Measurements from ENCODE around the gene PRMT7.

PRMT7 gene

GRCh38 chr16:68310774-68311511 lies at the start of gene PRMT7, which contains the start of gene SLC7A6OS:
PRMT7 (plus strand) TSS chr16:68311019; CDS start chr16:68315980, 4,961 bp downstream.
SLC7A6OS (minus strand) TSS chr16:68310946; CDS start chr16:68310926, 20 bp downstream.
- in situ Hi-C loops (cut with MboI; ENCODE audit: low sequenced_read_pairs), result no loop called here

DNA sequence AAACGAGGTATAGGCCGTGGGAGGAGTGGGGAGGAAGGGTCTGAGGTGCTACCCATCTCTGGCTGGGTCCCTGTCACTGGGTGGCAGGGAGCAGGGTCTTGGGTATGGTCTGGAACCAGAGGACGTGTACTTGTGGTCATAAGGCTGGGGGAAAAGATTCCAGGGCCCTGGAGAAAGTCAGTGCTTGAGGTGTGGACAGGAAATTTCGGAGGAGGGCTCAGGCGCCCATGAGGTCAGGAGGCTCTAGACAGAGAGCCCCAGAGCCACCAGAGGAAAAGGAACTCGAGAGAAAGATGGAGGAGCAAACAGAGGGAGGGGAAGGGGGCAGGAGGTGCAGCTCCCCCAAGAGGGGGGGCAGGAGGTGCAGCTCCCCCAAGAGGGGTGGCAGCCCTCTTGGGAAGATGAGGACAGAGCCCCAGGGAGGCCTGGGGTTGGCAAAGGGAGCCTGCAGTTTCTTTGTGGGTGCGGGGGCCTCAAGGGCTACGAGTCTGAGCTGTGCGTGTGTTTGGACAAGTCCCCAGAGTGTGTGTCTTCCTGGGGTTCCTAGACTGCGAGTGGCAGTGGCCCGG lies 47.2 kb upstream of the PRMT7 start:
- in situ Hi-C loops (cut with MboI; ENCODE audit: low sequenced_read_pairs), result no loop called here

DNA sequence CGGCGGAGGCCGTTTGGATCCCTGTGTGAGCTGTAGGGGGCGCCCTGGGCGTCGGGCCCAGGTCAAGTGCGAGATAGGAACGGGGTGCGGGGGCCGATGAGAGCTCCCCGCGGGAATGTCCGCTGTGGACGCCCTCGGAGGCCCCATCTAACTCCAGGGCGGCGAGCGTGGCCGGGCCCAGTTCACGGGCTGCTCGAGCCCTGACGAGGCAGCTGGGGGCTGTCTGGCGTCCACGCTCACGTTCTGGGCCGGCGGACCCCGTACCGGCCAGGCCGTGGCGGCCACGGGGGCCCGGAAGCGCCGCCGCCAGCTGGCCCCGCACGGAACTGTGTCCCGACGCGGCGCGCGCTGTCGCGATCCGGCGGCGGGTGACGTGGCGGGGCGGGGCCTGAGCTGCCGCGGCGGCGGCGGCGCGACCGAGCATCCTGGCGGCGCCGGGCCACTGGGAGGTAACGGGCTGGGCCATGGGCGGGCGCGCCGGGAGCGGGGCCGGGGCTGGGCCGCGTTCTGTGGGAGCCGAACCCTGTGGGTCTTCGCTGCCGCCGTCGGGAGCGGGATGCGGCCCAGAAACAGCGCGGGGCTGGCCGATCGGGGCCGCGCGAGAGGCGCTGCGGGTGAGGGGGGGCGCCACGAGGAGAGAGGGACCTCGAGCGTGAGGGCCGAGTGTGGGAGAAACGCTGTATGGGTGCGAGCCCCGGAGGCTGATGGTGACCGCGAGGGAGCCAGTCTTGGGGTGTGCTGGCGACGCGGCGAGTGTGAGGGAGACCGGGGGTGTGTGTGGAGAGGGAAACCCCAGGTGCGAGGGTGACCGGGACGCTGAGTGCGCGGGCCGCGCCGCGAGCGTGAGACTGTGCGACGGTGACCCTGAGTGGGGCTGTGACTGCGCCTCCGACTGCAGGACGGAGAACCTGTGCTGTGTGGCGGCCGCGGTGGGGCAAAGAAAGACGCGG lies 46.4 kb upstream of the PRMT7 start, which contains the start of gene SLC7A6:
Gene SLC7A6 (plus strand): TSS at position 399 of the 950 bp plus-strand sequence. CDS start 10,201 bp downstream, outside the sequence.
- in situ Hi-C loops (cut with MboI; ENCODE audit: low sequenced_read_pairs), result no loop called here

GRCh38 chr16:68265078-68265920 lies 45.5 kb upstream of the PRMT7 start:
- in situ Hi-C loops (cut with MboI; ENCODE audit: low sequenced_read_pairs), result no loop called here

DNA sequence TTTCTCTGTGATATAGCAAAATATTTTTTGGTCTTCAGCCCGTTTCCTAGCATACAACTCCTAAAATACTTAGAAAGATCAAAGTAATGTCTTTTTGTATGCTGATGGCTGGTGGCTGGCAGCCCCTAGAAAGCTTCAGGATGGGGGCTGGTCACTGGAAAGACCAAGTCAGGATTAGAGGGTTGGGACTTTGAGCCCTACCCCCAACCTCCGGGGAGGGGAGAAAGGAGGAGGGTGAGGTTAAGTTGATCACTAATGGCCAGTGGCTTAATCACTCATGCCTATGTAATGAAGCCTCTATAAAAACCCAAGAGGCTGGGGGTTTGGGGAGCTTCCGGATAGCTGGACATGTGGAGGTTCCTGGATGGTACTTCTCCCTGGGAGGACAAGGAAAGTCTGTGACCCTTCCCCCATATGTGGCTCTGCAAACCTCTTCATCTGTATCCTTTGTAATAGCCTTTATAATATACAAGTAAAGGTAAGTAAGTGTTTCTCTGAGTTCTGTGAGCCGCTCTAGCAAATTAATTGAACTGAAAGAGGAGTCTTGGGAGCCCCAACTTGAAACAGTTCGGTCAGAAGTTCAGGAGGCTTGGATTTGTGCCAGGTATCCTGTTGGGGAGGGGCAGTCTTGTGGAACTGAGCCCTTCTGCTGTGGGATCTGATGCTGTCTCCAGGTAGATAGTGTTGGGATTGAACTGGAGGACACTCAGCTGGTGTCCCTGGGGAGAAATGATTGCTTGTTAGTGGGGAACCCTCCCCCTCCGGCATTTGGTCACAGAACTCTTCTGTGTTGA lies 43.0 kb upstream of the PRMT7 start:
- in situ Hi-C loops (cut with MboI; ENCODE audit: low sequenced_read_pairs), result no loop called here

DNA sequence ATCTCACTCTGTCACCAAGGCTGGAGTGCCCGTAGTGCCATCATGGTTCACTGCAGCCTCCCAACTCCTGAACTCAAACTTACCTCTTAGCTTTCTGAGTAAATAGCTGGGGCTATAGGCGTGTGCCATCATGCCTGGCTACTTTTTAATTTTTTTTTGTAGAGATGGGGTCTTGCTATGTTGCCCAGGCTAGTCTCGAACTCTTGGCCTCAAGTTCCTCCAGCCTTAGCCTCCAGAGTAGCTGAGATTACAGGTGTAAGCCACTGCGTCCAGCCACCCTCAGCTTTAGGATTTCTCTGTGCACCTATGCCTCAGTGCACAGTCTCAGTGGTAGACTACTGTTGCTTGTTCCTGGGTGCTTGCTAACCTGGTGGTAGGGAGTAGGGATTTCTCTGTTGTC lies 41.0 kb upstream of the PRMT7 start:
- in situ Hi-C loops (cut with MboI; ENCODE audit: low sequenced_read_pairs), result no loop called here

GRCh38 chr16:68270353-68270752 lies 40.5 kb upstream of the PRMT7 start:
- in situ Hi-C loops (cut with MboI; ENCODE audit: low sequenced_read_pairs), result no loop called here

DNA sequence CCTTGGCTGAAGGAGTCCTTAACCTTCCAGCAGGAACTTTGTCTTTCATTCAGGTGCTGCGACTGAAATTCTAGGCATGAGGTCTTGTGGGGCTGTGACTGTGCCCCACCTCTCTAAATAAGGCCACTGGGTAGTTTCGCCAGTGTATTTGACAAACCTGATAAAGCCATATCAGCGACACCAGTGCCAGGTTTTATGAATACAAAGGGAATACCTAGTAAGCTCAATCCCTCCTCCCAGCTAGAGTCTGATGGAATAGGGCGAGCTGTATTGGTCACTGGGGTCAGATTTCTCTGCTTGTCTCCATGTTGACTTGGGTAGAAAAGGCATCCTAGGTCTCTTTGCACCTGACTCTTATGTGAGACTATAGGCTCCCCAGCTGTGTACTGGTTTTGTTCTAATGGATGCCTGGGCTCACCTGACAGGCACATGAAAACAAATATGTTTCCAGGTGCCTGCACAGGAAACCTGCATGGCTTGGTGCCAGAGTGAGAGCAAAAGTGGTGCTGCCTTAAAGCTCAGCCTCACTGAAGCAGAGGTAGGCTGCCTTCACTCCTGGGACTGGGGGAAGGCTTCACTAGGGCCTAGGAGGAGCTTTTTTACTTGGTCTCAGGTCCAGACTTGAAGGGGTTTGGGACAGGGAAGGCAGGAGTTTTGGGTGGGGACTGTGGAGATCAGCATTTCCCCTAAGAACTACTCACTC lies 38.2 kb upstream of the PRMT7 start:
- in situ Hi-C loops (cut with MboI; ENCODE audit: low sequenced_read_pairs), result no loop called here

- in situ Hi-C loops (cut with MboI; ENCODE audit: low sequenced_read_pairs), result no loop called here
Observed at GRCh38 chr16:68273459-68273858, 37.4 kb upstream of the PRMT7 start.

- in situ Hi-C loops (cut with MboI; ENCODE audit: low sequenced_read_pairs), result no loop called here
Observed at GRCh38 chr16:68273896-68274295, 36.9 kb upstream of the PRMT7 start.

DNA sequence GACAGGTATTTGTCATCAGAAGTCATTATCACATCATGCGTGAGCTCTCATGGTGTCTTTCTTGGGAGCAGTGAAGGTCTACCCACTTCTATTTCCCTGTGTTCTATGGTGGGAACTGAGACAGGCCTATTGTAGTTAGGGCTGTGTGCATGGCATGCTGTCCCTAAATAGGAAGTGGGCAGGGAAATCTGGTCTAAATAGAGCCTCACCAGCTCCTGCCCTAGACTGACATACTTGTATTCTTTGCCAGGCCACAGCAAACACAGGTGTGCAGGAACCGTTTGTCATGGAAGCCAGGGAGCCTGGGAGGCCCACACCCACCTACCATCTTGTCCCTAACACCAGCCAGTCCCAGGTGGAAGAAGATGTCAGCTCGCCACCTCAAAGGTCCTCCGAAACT lies 36.4 kb upstream of the PRMT7 start:
- in situ Hi-C loops (cut with MboI; ENCODE audit: low sequenced_read_pairs), result no loop called here

GRCh38 chr16:68275611-68276191 lies 35.1 kb upstream of the PRMT7 start:
- in situ Hi-C loops (cut with MboI; ENCODE audit: low sequenced_read_pairs), result no loop called here

DNA sequence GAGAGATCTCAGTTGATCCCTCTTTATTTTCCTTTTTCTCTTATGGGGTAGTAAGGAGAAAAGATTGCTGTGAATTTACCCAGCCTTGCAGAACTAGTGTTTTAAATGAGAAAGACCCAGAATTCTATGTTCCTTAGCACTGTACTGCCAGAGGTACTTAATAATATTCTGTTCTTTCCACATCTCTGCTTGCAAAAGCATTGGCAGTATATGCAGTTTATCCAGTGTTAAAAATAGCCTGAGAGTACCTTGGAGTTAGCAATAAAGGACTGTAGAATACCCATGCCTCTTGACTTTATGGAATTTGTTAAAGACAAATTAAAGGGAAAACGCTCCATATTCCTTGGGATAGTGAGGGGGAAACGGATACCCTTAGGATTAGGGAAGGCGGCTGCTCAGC lies 34.6 kb upstream of the PRMT7 start:
- in situ Hi-C loops (cut with MboI; ENCODE audit: low sequenced_read_pairs), result no loop called here

DNA sequence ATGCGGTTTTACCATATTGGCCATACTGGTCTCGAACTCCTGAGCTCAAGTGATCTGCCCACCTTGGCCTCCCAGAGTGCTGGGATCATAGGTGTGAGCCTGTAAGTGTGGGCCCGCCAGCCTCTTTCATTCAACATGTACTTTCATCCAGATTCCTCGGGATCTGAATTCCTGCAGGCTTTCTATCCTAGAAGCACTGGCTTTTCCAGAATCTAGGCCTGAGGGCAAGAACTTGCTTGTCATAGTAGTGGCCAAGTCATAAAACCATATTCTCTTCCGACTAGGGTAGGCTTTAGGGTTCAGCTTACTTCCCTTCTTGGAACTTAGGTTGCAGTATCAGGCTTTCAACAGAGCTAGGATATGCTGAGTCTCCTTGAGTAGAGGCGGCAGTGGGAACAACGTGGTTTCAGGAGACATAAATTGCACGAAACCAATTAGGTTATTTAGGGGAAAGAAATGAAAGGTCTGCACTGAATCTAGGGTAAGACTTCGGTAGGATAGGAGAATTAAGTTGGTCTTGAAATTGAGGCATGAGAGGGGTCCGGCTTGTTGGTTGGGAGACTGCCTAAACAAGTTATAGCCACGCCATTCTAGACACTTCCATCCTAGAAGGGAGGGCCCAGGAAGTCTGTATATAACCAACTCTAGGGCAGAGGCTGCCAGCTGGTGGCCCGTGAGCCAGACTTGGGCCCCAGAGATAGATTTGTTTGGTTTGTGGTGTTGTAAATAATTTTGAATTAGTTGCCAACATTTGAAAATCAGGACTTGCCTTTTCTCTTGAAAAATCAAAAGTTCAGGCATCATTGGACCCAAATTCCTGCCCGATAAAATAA lies 30.9 kb upstream of the PRMT7 start:
- in situ Hi-C loops (cut with MboI; ENCODE audit: low sequenced_read_pairs), result no loop called here

- in situ Hi-C loops (cut with MboI; ENCODE audit: low sequenced_read_pairs), result no loop called here
Observed at GRCh38 chr16:68281368-68282063, 29.3 kb upstream of the PRMT7 start.

DNA sequence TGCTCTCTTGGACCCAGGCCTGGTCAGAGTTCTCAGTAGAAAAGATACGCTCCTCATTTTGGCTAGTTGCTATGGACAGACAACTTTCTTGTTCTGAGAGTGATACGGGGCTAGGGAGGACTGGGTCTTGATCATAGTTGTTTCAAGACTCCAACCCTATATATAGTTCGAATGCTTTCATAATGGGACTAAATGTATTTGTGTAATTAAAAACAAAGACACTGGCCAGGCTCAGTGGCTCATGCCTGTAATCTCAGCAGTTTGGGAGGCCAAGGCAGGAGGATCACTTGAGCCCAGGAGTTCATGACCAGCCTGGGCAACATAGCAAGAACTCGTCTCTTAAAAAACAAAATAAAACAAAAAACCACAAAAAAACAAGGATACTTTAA lies 28.8 kb upstream of the PRMT7 start:
- in situ Hi-C loops (cut with MboI; ENCODE audit: low sequenced_read_pairs), result no loop called here

DNA sequence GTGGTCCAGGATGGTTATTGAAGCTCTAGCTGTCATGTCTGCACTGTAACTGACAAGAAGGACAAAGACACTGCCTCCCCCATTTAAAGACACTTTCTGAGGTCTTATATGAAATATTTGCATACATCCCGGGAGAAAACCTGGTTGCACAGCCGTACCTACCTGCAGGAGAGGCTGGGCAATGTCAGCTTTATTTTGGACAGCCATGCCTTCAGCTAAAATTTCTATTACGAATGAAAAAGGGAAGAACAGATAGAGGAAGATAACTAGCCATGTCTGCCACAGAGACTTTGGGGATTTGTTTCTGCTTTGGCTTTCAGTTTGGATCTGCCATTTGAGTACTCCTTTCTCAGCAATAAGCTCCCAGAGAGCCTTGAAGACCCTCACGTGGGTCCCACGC lies 27.5 kb upstream of the PRMT7 start:
- in situ Hi-C loops (cut with MboI; ENCODE audit: low sequenced_read_pairs), result no loop called here

All from HL-60/S4 (cell line).